ENCODE measurements around the gene MTCL1. TPM values are rescaled to one million over a fixed set of nuclear protein-coding genes. Genes with fewer than 3 reads are reported as not detected.

MTCL1 gene
- total RNA-seq, 1 experiment from 2014 or later: 9.8 TPM

DNA sequence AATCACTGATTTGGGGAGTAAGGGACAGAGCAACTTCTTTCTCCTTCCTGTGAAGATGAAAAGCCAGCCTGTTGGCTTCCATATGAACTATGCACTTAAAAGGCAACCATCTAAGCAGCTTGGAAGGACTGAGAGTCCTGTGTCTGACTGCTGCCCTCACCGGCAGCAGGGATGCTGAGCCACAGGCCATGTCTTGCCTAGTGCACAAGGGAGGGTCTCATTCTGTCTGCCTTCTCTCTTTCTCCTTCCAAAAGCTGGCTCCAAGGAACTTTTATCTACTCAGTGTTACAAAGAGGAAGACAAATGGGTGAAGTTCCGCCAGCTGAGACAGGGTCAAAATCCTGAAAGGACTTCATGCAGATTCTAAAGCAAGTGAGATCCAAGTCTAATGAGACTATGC is 146.3 kb downstream of the MTCL1 start:
- no peak for DNase-seq
- no peaks in the 10 kb centered on the region for H3K9me3 ChIP-seq (replicated peaks)
- H3K27me3 ChIP-seq: no peaks in the 10 kb centered on the region
- H3K27ac ChIP-seq: no peak overlapping the region
- H3K4me3 ChIP-seq: no peak overlapping the region
- no peaks in the 10 kb centered on the region for H3K4me1 ChIP-seq
- no peaks in the 10 kb centered on the region for H3K36me3 ChIP-seq

DNA sequence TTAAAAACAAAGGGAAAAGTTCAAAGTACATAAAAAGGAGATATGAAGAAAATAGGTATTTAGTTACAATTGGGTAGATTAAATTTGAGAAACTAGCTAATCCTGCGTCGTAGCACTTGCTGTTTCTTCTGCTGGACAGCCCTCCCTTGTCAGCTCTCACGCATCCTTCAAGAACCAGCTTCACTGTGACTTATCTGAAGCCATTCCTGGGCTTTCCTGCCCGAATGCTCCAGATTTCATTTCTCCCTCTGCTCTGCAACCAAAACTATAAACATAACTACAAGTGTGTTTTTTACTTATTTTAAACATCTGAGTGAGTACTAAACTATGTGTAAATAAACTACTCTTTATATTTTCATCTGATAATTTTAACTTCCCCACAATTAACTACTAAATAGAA is 149.2 kb downstream of the MTCL1 start:
- Histone ChIP-seq H3K4me3 (no peak overlapping the region), H3K27ac (no peak overlapping the region), H3K36me3 (no peaks in the 10 kb centered on the region), H3K4me1 (no peaks in the 10 kb centered on the region), H3K9me3 (replicated peaks) (no peaks in the 10 kb centered on the region), H3K27me3 (no peaks in the 10 kb centered on the region)
- DNase-seq: no peak

DNA sequence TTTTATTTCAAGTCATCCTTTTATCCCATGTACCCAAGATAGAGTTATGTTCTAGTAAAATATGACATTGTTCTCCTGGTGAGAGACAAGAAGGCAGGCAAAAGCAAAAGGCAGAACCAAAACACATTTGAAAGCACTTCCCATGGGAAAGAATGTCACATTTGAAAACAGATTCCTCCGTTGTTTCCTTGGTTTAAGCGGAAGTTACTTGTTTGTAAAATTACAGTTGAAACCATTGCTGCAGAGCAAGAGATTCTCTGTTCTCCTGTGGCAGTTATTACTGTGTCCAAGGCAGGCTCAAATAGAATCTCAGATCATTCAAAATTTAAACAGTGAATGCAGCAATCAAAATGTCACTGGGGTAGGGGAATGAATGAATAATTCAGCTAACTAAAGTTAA is 149.6 kb downstream of the MTCL1 start:
- H3K27me3 ChIP-seq: no peaks in the 10 kb centered on the region
- H3K4me3 ChIP-seq: no peak overlapping the region
- no peaks in the 10 kb centered on the region for H3K4me1 ChIP-seq
- H3K27ac ChIP-seq: no peak overlapping the region
- H3K36me3 ChIP-seq: no peaks in the 10 kb centered on the region
- no peaks in the 10 kb centered on the region for H3K9me3 ChIP-seq (replicated peaks)
- DNase-seq: no peak

DNA sequence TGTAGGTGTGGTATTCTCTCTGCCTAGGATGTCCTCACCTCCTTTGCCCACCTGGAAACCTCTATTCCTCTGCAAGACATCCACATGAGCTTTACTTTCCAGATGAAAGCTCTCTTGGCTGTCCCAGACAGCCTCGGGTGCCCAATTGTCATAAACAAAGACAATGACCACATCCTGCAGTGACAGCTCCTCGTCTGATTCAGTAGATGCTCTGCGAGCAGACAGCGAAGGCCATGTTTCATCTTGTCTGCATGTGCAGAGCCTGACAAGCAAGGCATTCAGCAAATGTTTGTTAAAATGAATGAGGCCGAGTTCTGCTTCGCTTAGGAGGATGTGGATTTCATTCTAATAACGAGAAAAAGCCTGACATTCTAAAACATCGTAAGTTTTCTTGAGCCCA is 150.9 kb downstream of the MTCL1 start:
- Histone ChIP-seq H3K27ac (no peak overlapping the region), H3K36me3 (no peaks in the 10 kb centered on the region), H3K27me3 (no peaks in the 10 kb centered on the region), H3K4me1 (no peaks in the 10 kb centered on the region), H3K9me3 (replicated peaks) (no peaks in the 10 kb centered on the region), H3K4me3 (no peak overlapping the region)
- no peak for DNase-seq

DNA sequence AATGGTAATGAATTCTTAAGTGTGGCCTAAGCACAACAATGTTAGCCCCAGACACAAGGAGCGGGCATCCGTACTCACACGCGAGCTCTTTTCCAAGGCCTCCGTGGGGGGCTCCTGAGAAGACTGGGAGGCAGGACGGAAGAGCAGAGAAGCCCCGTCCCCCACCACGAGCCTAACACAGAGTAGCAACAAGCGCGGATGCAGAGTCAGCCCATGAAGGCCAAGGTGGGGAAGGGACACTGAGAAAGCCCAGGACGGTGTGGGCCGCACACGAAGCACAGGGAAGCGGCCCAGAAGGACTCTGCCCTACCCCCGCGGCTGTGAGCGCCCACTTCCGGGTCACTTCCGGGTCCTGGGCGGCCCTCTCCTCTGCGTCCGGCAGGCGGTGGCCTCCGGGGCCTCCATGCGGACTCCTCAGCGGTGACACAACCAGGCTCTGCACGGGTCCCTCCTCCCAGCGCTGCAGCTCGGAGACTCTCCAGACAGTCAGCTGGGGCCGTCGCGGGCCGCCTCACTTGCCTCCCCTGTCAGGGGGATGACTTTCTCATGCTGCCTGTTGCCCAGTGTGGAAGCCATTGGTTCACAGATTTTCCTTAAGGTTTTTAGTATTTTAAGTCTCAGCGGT is 151.5 kb downstream of the MTCL1 start:
- Histone ChIP-seq H3K4me1 (no peaks in the 10 kb centered on the region), H3K36me3 (no peaks in the 10 kb centered on the region), H3K27ac (no peak overlapping the region), H3K9me3 (replicated peaks) (no peaks in the 10 kb centered on the region), H3K4me3 (no peak overlapping the region), H3K27me3 (no peaks in the 10 kb centered on the region)
- no peak for DNase-seq

DNA sequence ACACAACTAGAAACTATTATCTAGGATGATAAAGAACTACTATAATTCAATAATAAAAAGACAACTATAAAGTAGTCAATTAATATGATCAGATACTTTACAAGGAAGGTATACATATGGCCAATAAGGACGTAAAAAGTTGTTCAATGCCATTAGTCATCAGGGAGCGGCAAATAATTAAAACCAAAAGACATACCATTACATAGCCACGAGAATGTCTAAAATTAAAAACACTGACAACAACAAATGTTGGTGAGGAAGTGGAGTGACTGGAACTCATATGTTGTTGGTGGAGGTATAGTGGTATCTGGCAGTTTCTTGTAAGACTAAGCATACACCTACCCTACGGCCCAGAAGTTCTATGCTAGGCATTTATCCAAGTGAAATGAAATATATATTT is 152.4 kb downstream of the MTCL1 start:
- no peak for DNase-seq
- no peak overlapping the region for H3K4me3 ChIP-seq
- H3K9me3 ChIP-seq (replicated peaks): no peaks in the 10 kb centered on the region
- H3K27me3 ChIP-seq: no peaks in the 10 kb centered on the region
- no peak overlapping the region for H3K27ac ChIP-seq
- H3K36me3 ChIP-seq: no peaks in the 10 kb centered on the region
- no peaks in the 10 kb centered on the region for H3K4me1 ChIP-seq

DNA sequence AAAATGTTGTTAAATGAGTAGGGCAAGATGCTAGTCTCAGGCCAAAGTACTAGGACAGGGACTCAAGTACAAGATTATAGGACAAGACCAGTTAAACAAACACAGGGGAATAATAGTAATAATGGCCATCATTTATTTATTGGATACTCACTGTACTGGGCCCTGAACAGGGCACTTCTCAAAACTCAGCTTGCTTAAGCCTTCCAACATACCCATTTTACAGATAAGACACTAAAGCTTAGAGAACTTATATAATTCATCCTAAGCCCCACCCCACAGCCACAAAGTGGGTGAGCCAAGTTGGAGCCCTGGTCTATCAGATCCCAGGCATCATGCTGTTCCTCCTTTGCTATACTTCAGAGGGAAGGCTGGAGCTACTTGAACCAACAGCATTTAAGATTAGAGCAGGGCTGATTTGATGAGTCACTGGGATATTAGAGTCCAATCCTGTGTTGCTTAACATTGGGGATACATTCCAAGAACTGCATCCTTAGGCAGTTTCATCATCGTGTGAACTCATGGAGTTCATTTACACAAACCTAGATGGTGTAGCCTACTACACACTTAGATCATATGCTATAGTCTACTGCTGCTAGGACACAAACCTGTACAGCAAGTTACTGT is 153.6 kb downstream of the MTCL1 start:
- no peaks in the 10 kb centered on the region for H3K36me3 ChIP-seq
- no peaks in the 10 kb centered on the region for H3K9me3 ChIP-seq (replicated peaks)
- no peak for DNase-seq
- no peaks in the 10 kb centered on the region for H3K4me1 ChIP-seq
- H3K27me3 ChIP-seq: no peaks in the 10 kb centered on the region
- H3K27ac ChIP-seq: no peak overlapping the region
- no peak overlapping the region for H3K4me3 ChIP-seq

DNA sequence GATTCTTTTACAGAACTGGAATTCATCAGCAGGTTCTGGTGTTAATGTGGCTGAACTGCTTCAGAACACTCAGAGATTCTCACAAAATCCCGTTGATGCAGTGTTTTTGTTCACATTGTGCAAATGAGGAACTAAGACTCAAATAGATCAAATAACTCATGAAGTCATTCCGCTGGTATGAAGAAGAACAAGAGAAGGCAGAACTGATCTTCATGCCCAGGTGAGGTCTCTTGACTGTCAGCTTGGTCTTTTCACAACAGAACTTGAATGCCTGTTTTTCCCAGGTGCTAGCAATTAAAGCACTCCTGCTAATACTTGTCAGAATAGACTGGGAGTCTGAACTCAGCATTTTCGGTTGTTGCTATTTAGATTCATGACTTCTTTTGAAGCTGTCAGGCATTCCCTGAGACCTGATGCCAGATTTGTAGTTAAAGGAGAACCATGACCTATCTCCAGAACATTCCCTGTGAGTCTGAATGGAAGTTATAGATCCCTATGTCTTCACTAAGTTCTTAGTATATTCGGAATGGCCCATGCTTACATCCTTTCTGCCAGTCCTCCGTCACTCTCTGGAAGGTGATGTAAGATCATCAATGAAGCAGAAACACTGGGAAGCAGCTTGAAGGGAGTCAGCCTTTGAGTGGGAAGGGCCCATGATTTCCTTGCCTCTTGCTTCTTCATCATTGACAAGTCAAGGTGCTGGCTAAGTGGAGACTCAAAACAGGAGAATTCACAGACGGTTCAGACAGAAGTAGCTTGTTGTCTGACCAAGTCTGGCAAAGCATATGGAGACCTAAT is 155.7 kb downstream of the MTCL1 start:
- DNase-seq: no peak
- Histone ChIP-seq H3K4me1 (no peaks in the 10 kb centered on the region), H3K9me3 (replicated peaks) (no peaks in the 10 kb centered on the region), H3K36me3 (no peaks in the 10 kb centered on the region), H3K27ac (no peak overlapping the region), H3K4me3 (no peak overlapping the region), H3K27me3 (no peaks in the 10 kb centered on the region)

DNA sequence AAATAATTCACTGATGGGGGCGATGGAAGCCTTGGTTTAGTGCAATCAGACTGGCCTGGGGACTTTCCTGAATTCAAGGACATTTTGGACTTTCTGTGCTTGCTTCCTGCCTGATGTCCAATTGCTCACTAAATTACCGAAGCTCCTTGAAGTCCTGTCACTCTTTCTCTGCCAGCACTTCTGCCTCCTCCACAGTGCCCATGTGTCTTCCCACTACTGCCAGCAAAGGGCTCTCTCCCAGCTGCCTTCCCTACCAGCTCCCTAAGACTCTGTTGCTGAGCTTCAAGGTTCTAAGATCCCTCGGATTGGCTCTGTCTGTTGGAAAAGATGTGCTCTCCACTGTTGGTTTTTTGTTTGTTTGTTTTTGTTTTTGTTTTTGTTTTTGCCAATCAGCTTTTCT is 158.1 kb downstream of the MTCL1 start:
- no peak for DNase-seq
- H3K9me3 ChIP-seq (replicated peaks): no peaks in the 10 kb centered on the region
- no peaks in the 10 kb centered on the region for H3K4me1 ChIP-seq
- no peaks in the 10 kb centered on the region for H3K27me3 ChIP-seq
- H3K27ac ChIP-seq: no peak overlapping the region
- H3K36me3 ChIP-seq: no peaks in the 10 kb centered on the region
- H3K4me3 ChIP-seq: no peak overlapping the region

DNA sequence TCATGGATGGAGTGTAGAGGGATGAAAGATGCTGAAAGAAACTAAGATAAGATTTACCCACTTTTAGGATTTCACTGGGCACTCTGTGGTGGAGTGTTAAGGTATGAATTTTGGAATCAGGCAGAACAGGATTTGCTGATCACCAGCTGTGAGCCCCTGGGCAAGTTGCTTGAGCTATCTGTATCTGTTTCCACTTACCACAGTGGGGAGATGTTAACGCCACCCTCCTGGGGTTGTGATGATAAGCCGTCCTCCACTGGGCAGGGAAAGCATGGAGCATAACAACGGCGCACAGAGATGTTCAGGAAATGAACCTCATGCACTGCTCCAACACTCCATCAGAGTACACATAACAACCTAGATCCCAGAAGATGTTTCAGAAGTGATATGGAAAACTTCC is 160.6 kb downstream of the MTCL1 start:
- Histone ChIP-seq H3K4me3 (no peak overlapping the region), H3K36me3 (no peaks in the 10 kb centered on the region), H3K4me1 (no peaks in the 10 kb centered on the region), H3K9me3 (replicated peaks) (no peaks in the 10 kb centered on the region), H3K27ac (no peak overlapping the region), H3K27me3 (no peaks in the 10 kb centered on the region)
- no peak for DNase-seq

DNA sequence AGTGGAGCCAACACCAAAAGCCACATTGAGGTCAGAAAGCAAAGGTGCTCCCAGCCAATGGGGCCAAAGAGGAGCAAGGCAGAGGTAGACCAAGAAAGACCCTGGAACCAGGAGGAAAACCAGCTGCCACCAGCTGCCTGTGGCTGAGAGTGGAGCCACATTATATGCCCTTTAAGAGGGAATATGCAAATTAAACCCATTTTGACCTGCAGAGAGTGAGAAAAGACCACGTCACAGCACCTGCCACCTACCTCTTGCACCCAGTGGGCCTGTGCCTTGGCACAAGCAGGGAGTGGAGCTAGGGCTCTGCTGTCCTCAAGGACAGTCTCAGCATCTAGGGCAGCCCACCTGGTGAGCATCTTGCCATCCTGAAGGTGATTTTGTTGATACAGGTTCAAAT is 161.3 kb downstream of the MTCL1 start:
- Histone ChIP-seq H3K4me1 (no peaks in the 10 kb centered on the region), H3K27me3 (no peaks in the 10 kb centered on the region), H3K4me3 (no peak overlapping the region), H3K27ac (no peak overlapping the region), H3K9me3 (replicated peaks) (no peaks in the 10 kb centered on the region), H3K36me3 (no peaks in the 10 kb centered on the region)
- no peak for DNase-seq

DNA sequence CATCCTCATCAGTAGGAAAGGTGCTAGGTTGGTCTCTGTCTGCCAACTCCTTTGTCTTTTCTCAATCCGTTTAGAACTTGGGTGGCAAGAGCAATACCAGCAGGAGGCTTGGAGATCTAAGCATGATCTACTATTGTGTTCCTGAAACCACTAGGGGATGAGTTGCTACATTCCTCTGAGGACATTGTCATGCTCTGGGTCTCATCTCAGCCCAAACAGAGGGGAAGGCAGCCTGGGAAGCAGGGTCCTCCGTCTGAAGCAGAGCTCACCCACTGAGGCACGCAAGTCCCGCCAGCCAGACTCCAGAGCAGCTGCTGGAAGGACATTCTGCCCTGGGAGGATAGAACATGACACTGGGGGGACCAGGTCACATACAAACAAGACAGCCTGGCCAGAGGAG is 162.9 kb downstream of the MTCL1 start:
- no peak for DNase-seq
- Histone ChIP-seq H3K4me1 (no peaks in the 10 kb centered on the region), H3K36me3 (no peaks in the 10 kb centered on the region)

DNA sequence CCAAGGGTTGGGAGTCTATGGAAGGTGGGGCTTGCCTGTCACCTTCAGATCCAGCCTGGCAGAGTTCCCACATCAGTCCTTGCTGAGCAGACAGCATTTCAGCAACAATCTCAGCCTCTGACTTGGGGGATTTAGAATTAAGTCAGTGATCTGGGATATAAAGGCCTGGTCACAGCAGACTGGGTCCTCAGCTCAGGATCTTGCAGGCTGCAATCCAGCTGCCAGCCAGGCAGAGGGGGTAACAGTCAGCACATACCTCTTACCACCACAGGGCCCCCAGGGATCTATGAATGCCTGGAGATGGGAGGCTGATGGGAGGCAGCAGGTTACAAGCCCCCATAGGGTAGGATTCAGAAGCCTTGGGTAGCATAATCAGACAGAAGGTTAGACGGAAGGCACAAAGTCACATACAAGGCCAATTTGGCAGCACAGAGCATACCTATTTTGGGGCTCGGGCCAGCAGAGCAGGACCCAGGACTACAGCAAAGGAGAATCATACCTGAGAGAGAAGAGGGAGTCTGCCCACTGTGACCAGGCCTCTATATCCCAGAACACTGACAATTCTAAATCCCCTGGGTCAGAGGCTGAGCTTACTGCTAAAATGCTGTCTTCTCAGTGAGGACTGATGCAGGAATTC is 163.5 kb downstream of the MTCL1 start:
- H3K4me1 ChIP-seq: no peaks in the 10 kb centered on the region
- H3K27me3 ChIP-seq: no peaks in the 10 kb centered on the region
- DNase-seq: no peak
- H3K27ac ChIP-seq: no peak overlapping the region
- no peak overlapping the region for H3K4me3 ChIP-seq
- H3K36me3 ChIP-seq: no peaks in the 10 kb centered on the region
- H3K9me3 ChIP-seq (replicated peaks): no peaks in the 10 kb centered on the region

More for the DNA sequence above, 162.9 kb downstream of the MTCL1 start:
- no peaks in the 10 kb centered on the region for H3K9me3 ChIP-seq (replicated peaks)
- no peaks in the 10 kb centered on the region for H3K27me3 ChIP-seq
- no peak overlapping the region for H3K4me3 ChIP-seq
- H3K27ac ChIP-seq: no peak overlapping the region

DNA sequence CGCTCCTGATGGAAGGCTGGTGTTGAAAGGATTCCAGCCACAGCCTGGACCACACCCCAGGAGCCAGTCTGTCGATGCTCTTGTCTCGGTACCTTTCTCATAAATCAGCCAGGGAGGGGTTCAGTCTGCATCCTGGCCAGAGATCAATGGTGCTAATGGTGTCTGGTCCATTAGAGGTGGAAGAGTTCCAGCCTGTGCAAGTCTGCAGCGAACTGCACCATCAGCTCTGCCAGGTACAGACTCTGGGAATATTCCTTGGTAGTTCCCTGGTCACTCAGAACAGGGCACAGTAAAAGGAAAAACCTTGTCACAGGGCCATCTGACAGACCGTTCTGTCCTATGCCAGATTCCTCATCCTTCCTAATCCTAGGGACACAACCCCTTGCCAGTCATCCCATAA is 164.3 kb downstream of the MTCL1 start:
- no peaks in the 10 kb centered on the region for H3K4me1 ChIP-seq
- no peaks in the 10 kb centered on the region for H3K36me3 ChIP-seq
- H3K27me3 ChIP-seq: no peaks in the 10 kb centered on the region
- no peak for DNase-seq
- no peak overlapping the region for H3K27ac ChIP-seq
- no peaks in the 10 kb centered on the region for H3K9me3 ChIP-seq (replicated peaks)
- no peak overlapping the region for H3K4me3 ChIP-seq

DNA sequence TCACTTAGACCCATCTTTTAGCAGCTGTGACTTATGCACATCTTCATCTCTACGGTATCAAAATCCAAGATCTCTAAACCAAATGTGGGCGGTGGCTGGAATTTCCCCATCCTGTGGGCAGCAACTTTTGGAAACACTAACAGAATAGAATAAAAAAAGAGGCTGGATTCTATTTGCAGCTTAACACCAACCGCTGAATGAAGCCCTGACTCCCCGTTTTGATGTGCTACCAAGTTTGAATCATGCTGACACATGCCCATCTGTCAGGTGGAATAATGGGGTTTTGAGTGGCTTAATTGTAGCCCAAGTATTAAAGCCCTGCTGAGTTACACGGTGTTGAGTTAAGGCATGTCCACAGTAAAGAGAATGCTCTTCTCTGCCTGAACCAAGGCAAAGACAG is 165.2 kb downstream of the MTCL1 start:
- Histone ChIP-seq H3K27ac (no peak overlapping the region), H3K4me1 (no peaks in the 10 kb centered on the region), H3K27me3 (no peaks in the 10 kb centered on the region), H3K9me3 (replicated peaks) (no peaks in the 10 kb centered on the region), H3K4me3 (no peak overlapping the region), H3K36me3 (no peaks in the 10 kb centered on the region)
- DNase-seq: no peak
